HL-60/S4 treated with retinoic acid at 250 ng/mL for 4 days and 3 days (cell line): ENCODE results near the gene HDAC8.
"Not testable (repeated sequence)": the region's sequence is repeated elsewhere in the genome, so short reads cannot be mapped to it uniquely, and the experiment has no call there.

Experiments used
- in situ Hi-C: fragments of 300-500 bp; cut with MboI; formaldehyde crosslinking; loops from 2 replicates; pipeline ENCODE4 v1.7.0; 2022; ENCODE audit warnings: low sequenced_read_pairs

HDAC8 gene

DNA sequence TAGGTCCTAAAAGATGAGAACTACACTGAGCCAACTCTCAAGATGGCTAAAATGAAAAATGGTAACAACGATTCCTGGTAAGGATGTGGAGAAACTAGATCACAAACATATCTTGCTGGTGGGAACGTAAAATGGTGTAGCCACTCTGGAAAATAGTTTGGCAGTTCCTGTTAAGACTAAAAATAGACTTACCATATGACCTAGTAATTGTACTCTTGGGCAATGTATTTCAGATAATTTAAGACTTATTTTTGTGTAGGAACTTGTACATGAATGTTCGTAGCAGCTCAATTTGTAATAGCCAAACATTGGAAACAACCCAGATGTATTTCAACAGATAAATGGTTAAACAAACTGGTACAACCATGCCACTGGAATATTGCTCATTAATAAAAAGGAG is 106.2 kb downstream of the HDAC8 start:
- in situ Hi-C loops, result no loop called here

DNA sequence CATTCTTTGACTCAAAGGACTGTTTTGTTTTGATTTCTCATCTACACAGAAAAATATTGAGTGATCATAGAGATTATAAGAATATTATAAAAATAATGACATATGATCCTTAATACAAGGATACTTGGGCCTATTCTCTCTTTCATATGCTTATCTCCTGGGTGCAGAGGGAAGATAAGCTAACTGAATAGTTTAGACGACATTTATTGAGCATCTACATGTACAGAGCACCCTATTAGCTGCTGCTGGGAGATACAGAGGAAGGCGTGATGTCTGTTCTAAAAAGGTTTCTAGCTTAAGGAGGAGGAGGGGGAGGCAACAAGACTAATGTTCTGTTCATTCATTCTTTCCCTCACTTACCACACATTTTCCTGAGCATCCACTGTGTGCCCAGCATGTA is 106.8 kb downstream of the HDAC8 start:
- in situ Hi-C loops, result no loop called here

DNA sequence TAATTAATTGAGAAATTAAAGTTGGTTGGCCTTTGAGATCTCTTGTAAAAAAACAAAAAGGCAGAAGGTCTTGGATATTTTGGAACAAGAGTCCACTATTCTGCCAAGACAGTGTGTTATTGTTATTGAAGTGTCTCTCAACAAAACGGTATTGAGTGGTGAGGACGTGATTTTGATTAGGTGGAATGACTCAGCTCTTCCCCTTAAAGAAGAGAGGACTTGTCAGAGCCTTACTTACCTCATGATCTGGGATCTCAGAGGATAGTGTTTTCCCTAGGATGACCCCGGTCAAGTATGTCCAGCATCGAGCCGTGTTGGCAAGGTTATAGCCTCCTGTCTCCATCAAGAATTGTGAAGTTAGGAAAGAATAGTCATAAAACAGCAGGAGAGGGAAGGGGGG is 110.9 kb downstream of the HDAC8 start:
- in situ Hi-C loops, result no loop called here

DNA sequence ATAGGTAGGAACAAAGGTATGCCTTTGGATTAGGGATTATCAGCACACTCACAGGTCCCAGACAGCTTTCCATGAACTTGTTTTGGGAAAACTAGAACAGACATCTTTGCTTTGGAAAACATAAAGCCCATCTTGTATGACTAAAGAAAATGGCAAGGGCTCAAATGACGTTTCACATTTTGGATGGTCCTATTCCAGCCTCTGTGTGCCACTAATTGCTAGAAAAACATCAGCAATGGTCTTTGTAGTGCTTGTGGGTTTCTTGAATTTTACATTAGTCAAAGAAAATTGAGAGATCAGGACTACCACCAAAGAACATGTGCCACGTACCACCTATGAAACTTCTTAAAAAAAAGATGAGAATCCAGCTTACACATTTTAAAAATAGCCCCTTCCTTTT is 111.4 kb downstream of the HDAC8 start:
- in situ Hi-C loops, result no loop called here

DNA sequence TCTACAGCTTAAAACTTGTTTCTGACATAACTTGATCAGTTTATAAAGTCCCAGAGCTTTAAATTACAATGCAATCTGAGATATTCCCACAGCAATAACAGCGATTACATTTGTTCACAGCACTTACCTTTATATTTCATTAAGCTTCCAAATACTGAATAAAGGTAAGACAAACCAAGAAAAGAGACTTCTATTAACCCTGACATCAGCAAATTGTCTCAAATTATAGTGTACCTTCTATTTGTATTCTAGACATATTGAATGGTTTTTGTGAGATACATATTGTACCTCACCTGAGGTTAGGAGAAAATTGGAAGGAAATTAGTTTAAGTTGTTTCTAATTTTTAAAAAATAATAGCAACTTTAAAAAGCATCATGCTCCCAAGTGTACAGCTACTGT is 111.9 kb downstream of the HDAC8 start:
- in situ Hi-C loops, result no loop called here

DNA sequence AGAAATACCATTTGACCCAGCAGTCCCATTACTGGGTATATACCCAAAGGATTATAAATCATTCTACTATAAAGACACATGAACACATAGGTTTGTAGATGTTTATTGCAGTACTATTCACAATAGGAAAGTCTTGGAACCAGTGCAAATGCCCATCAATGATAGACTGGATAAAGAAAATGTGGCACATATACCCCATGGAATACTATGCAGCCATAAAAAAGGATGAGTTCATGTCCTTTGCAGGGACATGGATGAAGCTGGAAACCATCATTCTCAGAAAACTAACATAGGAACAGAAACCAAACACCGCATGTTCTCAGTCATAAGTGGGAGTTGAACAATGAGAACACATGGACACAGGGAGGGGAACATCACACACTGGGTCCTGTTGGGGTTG is 123.6 kb downstream of the HDAC8 start:
- in situ Hi-C loops, result not testable (repeated sequence)

DNA sequence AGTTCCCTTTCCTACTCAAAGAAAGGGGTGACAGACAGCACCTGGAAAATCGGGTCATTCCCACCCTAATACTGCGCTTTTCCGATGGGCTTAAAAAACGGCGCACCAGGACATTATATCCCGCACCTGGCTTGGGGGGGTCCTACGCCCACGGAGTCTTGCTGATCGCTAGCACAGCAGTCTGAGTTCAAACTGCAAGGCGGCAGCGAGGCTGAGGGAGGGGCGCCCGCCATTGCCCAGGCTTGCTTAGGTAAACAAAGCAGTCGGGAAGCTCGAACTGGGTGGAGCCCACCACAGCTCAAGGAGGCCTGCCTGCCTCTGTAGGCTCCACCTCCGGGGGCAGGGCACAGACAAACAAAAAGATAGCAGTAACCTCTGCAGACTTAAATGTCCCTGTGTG is 131.9 kb downstream of the HDAC8 start:
- in situ Hi-C loops, result not testable (repeated sequence)

DNA sequence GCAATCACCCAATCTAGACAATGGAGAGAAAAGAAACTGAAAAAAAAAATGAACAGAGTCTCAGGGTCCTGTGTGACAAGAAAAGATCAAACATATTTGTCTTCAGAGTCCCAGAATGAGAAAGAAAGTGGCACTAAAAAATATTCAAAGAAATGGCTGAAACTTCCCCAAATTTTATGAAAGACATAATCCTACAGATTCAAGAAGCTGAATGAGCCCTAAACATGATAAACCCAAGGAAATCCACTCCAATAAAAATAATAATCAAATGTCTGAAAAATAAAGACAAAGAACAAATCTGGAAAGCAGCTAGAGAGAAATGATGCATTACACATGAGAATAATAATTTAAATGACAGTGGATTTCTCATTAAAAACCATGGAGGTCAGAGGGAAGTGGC is 136.6 kb downstream of the HDAC8 start:
- in situ Hi-C loops, result no loop called here

DNA sequence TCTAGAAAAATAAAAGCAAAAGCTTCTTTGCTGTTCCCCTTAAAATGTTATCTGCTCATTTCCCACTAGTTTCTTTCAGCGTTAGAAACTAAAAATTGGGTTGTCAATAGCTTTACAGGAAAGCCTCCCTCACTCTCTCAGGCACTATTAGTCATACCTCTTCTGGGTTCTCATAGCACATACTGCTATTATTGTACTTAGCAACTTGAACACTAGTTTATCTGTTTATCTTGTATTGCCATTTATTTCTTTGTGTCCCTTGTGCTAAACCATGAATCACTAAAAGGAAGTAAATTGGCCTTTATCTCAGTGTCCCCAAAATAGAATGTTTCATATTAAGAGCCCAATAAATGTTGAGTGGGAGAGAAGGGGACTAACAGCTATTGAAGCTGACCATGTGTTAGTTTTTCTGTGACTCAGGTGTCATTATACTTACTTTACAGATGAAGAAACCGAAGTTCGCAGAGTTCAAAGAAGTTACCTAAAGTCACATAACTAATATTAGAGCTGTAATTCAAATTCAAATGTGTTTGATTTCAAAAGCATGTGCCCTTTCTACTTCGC is 142.2 kb downstream of the HDAC8 start:
- in situ Hi-C loops, result no loop called here

DNA sequence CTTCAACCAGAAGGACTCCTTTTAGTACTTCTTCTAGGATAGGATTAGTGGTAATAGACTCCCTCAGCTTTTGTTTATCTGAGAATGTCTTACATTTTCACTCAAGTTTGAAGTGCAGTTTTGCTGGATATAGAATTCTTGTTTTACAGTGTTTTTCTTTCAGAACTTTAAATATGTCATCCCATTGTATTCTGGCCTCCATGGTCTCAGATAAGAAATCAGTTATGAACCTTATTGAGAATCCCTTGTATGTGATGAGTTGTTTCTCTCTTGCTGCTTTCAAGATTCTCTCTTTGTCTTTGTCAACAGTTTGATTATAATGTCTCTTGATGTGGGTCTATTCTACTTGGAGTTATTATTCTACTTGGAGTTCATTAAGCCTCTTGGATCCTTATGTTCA is 150.8 kb downstream of the HDAC8 start:
- in situ Hi-C loops, result no loop called here

DNA sequence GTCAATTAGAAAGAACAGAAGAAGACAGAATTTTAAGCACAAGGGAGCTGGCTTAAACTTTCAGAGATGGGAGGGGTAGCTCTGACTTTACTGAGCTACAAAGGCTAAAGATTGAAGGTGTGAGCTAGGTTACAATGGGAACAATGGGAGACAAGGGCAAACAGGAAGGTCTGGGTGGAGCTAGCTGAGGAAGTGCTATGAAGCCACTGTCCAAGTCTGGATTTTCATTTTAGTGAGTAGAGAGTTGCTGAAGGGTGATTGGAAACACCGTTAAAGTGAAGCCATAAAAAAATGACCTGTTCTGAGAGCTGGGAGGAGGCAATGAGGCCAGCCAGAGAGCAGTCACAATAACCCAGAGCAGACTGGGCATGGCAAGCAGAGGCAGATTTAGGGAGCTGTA is 162.7 kb downstream of the HDAC8 start:
- in situ Hi-C loops, result no loop called here

DNA sequence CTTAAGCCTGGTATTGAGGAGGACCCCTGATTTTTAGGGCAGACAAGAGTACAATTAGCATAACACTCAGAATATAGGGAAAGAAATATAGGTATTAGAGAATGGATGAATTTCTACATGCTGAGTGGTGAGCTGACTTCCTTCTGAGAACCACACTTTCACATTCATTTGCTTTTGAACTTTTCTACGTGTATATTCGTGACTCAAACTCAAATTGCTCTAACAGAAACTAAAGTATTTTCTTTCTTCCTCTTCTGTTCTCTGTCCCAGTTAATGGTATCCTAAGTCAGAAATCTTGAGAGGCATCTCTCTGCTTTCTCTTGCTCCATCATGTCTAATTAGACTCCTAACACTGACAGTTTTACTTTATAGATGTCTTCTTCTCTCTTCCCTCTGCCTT is 163.8 kb downstream of the HDAC8 start:
- in situ Hi-C loops, result no loop called here

DNA sequence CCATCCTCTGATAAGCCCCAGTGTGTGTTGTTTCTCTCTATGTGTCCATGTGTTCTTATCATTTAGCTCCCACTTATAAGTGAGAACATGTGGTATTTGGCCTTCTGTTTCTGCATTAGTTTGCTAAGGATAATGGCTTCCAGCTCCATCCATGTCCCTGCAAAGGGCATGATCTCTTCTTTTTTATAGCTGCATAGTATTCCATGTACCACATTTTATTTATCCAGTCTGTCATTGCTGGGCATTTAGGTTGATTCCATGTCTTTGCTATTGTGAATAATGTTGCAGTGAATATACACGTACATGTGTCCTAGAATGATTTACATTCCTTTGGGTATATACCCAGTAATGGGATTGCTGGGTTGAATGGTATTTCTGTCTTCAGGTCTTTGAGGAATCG is 167.5 kb downstream of the HDAC8 start:
- in situ Hi-C loops, result not testable (repeated sequence)

DNA sequence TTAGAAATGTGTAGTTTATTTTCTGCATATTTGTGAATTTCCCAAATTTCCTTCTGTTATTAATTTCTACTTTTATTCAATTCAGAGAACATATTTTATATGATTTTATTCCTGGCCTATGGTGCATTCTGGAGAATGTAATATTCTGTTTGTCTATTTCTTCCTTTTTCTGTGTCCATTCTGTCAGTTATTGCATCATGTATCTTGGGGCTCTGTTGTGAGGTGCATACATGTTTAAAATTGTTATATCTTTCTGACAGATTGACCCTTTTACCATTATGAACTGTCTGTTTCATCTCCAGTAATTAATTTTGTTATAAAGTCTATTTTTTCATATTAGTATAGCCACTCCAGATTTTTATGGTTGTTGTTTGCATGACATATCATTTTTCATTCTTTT is 170.0 kb downstream of the HDAC8 start:
- in situ Hi-C loops, result no loop called here

DNA sequence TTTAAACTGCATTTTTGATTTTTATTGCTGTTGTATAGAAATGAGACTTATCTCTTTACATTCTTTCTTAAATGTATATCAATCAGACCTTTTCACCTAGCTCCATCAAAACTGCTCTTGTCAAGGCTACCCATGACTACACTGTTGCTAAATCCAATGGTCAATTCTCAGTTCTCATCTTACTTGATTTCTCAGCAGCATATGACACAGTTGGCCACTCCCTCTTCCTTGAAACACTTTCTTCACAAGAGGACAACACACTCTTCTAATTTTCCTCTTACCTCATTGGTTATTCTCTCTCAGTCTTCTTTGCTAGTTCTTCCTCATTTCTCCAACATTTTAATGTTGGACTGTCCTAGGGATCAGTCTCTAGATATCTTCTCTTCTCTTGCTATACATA is 172.8 kb downstream of the HDAC8 start:
- in situ Hi-C loops, result no loop called here

DNA sequence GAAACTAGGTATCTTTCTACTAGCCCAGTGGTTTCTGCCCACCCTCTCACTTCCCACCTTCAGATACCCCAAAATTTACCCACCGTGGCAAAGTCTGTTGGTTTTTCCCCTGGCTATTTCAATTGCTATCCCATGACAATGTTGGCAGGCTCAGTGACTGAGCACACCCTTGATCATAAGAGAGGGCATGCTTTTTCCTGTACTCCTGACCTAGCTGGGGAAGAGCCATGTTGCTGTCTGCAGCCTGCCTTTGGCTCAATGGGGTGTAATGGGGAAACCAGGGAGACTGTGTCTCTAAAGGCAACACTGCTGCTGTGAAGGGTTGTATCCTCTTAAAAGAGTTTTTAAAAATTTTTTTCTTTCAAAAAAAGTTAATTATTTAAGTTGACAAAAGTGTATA is 176.5 kb downstream of the HDAC8 start:
- in situ Hi-C loops, result no loop called here

DNA sequence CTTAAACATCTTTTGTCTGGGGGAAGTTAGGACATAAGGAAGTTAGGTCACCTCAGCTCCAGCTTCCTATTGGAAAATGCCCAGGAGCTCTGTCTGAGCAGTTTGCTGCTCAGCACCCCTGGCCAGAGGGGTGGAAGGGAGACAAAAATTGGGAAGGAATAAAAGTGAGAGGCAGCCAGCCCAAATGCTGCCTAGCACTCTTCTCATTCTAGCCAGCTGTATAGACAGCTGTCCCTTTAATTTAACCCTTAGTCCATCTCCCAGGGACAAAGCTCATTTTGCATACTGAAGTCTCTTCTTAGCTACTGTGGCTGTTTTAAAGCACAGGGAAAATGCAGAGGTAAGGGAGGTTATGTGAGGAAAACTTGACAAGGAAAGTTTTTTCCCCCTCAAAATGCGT is 177.4 kb downstream of the HDAC8 start:
- in situ Hi-C loops, result no loop called here

DNA sequence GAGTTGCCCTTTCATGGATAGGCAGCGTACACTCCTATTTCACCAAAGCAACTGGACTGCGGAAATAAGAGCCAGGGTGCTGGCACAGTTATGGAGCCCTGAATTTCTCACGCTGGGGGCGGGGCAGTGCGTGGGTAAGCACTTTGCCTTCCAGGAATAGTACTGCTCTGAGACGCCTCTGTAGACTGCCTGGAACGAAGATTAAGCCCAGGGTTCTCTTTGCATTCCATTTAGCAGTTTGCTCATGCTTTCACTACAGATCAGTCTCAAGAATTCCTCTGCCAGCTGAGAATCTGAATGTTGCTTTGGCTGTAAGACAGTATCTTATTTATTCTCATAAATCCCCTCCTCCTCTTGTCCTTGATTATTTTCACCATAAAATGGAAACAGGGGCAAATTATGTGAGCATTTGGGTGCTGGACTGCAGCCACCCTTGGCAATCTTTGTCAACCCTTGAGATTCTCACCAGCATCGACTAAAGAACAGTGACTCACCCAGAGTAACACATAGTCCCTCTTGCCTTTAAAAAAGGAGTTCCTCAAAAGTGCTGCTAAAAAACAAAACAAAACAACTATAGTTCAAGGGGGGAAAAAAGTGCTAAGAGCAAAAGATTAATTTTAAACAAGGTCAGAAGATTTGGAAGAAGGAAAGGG is 178.0 kb downstream of the HDAC8 start:
- in situ Hi-C loops, result no loop called here

DNA sequence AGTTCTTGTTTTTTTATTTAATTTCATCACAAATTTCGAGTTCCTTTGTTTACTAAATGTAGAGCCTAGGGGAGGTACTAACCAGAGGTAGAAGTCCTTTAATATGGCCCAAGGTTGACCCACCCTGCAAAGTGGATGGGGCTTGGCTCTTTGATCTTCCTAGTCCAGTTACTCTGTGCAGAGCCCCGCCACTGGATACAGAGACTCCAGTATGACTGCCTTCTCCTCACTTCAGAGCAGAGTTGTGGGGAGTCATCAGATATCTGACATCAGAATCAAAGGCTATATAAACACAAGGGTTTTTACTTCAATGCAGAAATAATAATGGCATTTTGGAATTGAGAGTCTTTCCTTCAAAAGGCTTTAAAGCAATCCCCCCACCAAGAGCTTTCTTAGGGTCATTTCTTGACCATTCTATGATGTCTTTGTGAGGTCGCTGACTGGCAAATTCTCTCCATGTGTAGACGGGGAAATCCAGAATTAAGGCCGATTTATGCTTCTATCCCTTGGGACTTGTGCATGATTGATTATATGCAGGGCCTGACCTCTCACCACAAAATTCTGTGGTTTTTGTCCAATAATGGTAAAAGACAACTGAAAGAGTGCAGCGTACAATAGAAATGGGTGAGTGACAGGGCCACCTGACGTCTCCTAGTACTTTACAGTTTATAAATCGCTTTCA is 178.7 kb downstream of the HDAC8 start:
- in situ Hi-C loops, result no loop called here

DNA sequence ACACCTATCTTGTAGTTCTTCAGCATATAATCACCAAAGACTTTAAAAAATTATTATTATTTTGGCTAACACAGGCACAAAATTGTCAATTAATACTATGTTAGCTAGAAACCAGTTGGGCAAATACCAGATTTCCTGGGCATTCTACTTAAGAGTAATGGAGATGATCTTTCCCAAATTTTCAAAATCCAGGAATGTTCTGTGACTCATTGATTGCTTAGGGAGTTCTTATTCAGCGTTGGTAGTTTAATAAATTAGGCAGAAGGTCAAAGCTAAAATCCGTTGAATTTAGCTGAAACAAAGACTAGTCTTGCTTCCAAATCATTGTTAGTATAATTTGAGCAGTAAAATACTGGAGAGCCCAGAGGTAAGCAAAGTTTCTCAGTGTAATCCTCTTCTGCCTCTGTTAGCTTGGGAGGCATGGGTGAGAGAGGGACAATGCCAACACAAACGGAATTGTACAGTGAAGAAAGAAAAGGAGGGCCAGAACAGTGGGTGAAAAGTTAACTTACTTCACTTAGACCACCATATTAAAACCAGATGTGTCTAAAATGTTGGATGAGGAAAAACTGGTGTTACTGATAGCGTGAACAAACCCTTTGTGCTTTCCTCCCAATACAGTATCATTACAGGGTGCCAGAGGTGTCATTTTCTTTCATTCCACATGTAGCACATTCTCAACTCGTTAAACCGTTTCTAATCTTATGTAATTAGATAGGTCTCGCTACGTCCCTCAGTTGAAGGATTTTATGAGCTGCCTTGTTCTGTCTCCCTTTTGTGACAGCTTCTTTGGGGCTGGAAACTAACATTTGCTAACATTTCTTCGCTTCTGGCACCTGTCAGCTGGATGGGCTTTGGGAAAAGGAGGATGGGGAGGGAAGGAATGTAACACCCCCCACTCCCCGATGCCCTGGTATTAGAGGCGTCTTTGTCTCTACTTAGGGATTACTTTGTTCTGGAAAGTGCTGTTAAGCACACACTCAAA is 179.5 kb downstream of the HDAC8 start:
- in situ Hi-C loops, result no loop called here

DNA sequence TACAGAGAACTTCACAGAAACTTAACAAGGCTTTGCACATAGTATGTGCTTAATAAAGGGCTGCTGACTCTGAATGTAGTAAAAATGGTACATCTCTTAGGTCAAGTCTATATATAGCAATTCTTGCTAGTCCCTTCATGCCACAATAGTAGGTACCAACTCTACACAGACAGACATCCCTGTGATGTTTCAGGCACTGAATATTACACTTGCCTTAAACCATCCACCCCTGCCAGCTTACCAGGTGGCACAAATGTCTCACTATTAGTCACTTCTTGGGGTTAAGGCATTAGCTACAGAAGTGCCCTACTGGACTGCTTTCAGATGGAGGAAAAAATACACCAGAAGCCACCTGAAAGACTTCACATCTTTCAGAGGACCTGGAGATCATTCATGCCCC is 180.6 kb downstream of the HDAC8 start:
- in situ Hi-C loops, result no loop called here
